Testis (tissue), 3 donors: ENCODE data around the gene CDKN2AIP. TPM values are rescaled to one million over a fixed set of nuclear protein-coding genes. Genes with fewer than 3 reads are reported as not detected.

ENCODE experiments used
- DNase-seq: peaks from one replicate; pipeline ENCODE4 v3.0.0-alpha.2; 2019
- H3K27ac ChIP-seq, 2 donors: fragments of 200-600 bp; sonication (generic); one replicate each; pipeline ENCODE4 v1.5.1; 2019
- H3K27me3 ChIP-seq: fragments of 200-600 bp; sonication (generic); one replicate; pipeline ENCODE4 v1.5.1; 2019
- H3K36me3 ChIP-seq: fragments of 200-600 bp; sonication (generic); one replicate; pipeline ENCODE4 v1.5.1; 2017; ENCODE audit warnings: low read depth; ENCODE audit errors: missing control alignments
- H3K4me1 ChIP-seq: fragments of 200-600 bp; sonication (generic); one replicate; pipeline ENCODE4 v1.5.1; 2019
- H3K4me3 ChIP-seq, 2 donors: fragments of 200-600 bp; sonication (generic); one replicate each; pipeline ENCODE4 v1.5.1; 2017 to 2019
- H3K9me3 ChIP-seq: fragments of 200-600 bp; sonication (generic); one replicate; pipeline ENCODE4 v1.5.1; 2017
- CTCF ChIP-seq, 3 experiments: fragments of 450-650 bp in 2 of 3; fragments of 200-600 bp in 1 of 3; sonication (generic) in 1 of 3; IDR thresholded peaks; one replicate each; pipeline ENCODE4 v1.5.1; 2016 to 2019; ENCODE audit warnings: antibody characterized with exemption in 3 of 3, mild to moderate bottlenecking in 2 of 3, moderate library complexity in 1 of 3
- POLR2A ChIP-seq: fragments of 450-650 bp; IDR thresholded peaks from one replicate; pipeline ENCODE4 v1.6.1; 2017; ENCODE audit warnings: antibody characterized with exemption, mild to moderate bottlenecking, moderate library complexity
- WGBS, 2 donors: methylation state at CpG; one replicate each; pipeline ENCODE4 v1.1.5; 2018; 5-methylcytosine and 5-hydroxymethylcytosine counted together
- intact Hi-C: fragments of 100-400 bp; cut with DNase I; formaldehyde crosslinking; loops from one replicate; pipeline ENCODE4 v1.15.1; 2023; ENCODE audit warnings: low total_unique reads
- polyA plus RNA-seq: library from polyadenylated mRNA; stranded (reverse); fragments of 350-450 nt; fragmentation: Illumina TruSeq; extraction: RNeasy Lipid Tissue Mini Kit (QIAGEN cat#74804); gene quantifications from one replicate; pipeline ENCODE4 v1.2.3, GENCODE V29; 2014; ENCODE audit warnings: low read depth, low replicate concordance; ENCODE audit not compliant: insufficient read depth
- total RNA-seq, 2 donors: library from RNA; depleted of rRNA; stranded (reverse); fragments of >200 nt; gene quantifications; one replicate each; pipeline ENCODE4 v1.2.3, GENCODE V29; 2016

The CDKN2AIP gene
- total and polyA plus RNA-seq, 3 donors from 2014 or later = 32.7 to 38.7 (median 37.4) TPM

- Histone ChIP-seq H3K9me3 (no peaks in the 10 kb centered on the region), H3K4me3 (no peak overlapping the region), H3K4me1 (no peaks in the 10 kb centered on the region), H3K27ac (no peak overlapping the region), H3K36me3 (no peaks in the 10 kb centered on the region), H3K27me3 (no peaks in the 10 kb centered on the region)
- 90 to 91% methylated on average over 9 of the region's 9 CpGs for WGBS, 2 donors
- intact Hi-C loops = no loop called here
- TF ChIP-seq CTCF (IDR thresholded peaks at IDR 0.05) (no peak), POLR2A (no peak)
- no peak for DNase-seq
Observed at GRCh38 chr4:183422962-183423631, 21.3 kb upstream of the CDKN2AIP start.

- H3K9me3 ChIP-seq = no peaks in the 10 kb centered on the region
- intact Hi-C loops = no loop called here
- DNase-seq = no peak
- no peak overlapping the region for H3K27ac ChIP-seq
- no peak overlapping the region for H3K4me3 ChIP-seq
- TF ChIP-seq CTCF (IDR thresholded peaks at IDR 0.05) = no peak
- no peak for TF ChIP-seq POLR2A
- 81 to 88% methylated on average over 5 of the region's 5 CpGs for WGBS, 2 donors
- no peaks in the 10 kb centered on the region for H3K27me3 ChIP-seq
- H3K36me3 ChIP-seq = no peaks in the 10 kb centered on the region
- H3K4me1 ChIP-seq = no peaks in the 10 kb centered on the region
Observed at GRCh38 chr4:183424109-183424744, 20.2 kb upstream of the CDKN2AIP start.

- no peaks in the 10 kb centered on the region for H3K4me1 ChIP-seq
Observed at GRCh38 chr4:183426507-183426906, 17.9 kb upstream of the CDKN2AIP start.

GRCh38 chr4:183429489-183429888 lies 14.9 kb upstream of the CDKN2AIP start:
- no peak overlapping the region for H3K4me3 ChIP-seq
- no peak overlapping the region for H3K27ac ChIP-seq
- intact Hi-C loops = no loop called here
- WGBS, 2 donors = 95 to 96% methylated on average over 7 of the region's 7 CpGs
- H3K27me3 ChIP-seq = no peaks in the 10 kb centered on the region
- no peak for DNase-seq
- H3K4me1 ChIP-seq = no peaks in the 10 kb centered on the region
- no peaks in the 10 kb centered on the region for H3K9me3 ChIP-seq
- TF ChIP-seq POLR2A (no peak), CTCF (IDR thresholded peaks at IDR 0.05) (no peak)
- H3K36me3 ChIP-seq = no peaks in the 10 kb centered on the region

More at GRCh38 chr4:183426507-183426906, 17.9 kb upstream of the CDKN2AIP start:
- Histone ChIP-seq H3K9me3 (no peaks in the 10 kb centered on the region), H3K27ac (no peak overlapping the region), H3K36me3 (no peaks in the 10 kb centered on the region), H3K4me3 (no peak overlapping the region), H3K27me3 (no peaks in the 10 kb centered on the region)
- no peak for DNase-seq
- intact Hi-C loops = no loop called here
- WGBS, 2 donors = 72 to 85% methylated on average over 6 of the region's 6 CpGs
- TF ChIP-seq CTCF (IDR thresholded peaks at IDR 0.05) (no peak), POLR2A (no peak)
